ENCODE data around the gene TAS2R41. TPM values are rescaled to one million over a fixed set of nuclear protein-coding genes. Genes with fewer than 3 reads are reported as not detected.
"Not testable (repeated sequence)": the region's sequence is repeated elsewhere in the genome, so short reads cannot be mapped to it uniquely, and the experiment has no call there.

Gene TAS2R41
- total RNA-seq, 2 experiments from 2014 or later: not detected

DNA sequence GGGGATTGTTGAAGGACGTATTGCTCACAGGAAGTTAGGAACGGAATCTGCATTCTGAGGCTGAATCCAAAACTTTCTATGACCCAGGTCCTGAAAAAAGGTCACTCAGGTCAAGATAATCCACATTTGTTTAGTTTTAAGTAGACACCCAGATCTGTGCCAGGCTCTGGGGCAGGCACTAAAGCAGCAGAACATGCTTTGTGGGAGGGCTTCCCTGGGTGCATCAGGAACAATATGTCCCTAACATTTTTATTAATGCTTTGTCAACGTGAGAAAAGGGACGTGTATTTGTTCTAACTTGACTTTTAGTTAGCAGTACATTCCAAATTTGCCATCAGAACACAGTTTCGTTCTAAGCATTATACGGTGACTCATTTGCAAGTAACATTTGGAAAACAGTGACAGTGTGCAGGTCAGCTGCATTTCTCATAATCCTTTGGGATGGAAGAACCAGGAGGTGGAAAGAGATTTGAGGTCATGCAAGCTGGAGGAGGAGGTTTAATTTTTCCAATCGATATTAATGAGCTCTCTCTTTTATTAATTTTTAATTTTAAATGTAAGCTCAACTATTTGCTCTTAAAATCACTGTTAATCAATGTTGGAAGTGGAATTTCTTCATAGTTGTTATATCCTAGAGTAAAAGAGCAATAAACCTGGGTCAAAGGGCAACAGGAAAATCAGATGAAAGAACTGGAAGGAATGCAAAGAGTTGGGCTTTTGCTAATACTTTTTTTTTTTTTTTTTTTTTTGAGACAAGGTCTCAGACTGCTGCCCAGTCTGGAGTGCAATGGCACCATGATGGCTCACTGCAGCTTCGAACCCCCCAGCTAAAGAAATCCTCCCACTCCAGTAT lies 35.0 kb downstream of the TAS2R41 start:
- ChIA-PET CTCF (interaction anchor here (0.7 to 1.2 kb wide), 2 partner anchors 19 to 56 kb away, joined by 3 to 5 read pairs; no protein-coding TSS in a partner anchor), POLR2A (no interaction called here)

GRCh38 chr7:143514487-143514886 lies 36.8 kb downstream of the TAS2R41 start:
- ChIA-PET CTCF (no interaction called here), POLR2A (no interaction called here)

DNA sequence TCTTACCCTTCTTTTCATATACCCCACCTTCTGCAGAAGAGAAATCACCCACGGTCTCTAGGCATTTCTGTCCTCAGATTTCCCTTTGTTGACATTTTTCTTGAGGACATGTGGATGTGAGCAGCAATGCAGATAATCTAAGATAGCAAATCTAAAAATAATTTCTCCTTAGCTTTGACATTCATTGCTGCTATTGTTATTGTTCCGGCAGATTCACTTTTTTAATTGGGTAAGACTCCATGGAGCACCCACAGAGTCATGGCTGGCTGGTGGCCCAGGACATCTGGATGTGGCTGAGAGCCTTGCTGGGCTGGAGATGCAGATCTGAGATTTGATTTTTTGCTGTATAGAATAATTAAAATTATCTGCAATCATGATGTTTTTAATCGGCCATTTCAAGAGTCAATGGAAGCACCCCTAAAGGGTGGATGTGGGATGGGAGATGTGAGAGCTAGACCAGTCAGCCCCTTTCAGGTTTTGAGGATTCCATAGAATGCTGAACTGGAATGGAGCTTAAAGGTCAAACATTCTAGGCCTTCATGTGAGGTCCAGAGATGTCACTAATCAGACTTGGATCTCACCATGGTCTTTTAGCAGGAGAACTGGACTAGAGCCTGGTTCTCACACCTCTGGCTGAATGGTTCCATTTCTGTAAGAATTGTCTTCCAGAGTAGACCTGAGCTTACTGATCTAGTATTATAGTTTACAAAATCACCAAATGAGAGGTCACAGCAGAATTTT lies 37.5 kb downstream of the TAS2R41 start:
- POLR2A ChIA-PET: no interaction called here
- CTCF ChIA-PET: no interaction called here

GRCh38 chr7:143516981-143517380 lies 39.3 kb downstream of the TAS2R41 start:
- CTCF ChIA-PET: interaction anchor here (1.0 kb wide), 1 partner anchor 276 kb away, joined by 3 read pairs; no protein-coding TSS in a partner anchor
- POLR2A ChIA-PET: no interaction called here

DNA sequence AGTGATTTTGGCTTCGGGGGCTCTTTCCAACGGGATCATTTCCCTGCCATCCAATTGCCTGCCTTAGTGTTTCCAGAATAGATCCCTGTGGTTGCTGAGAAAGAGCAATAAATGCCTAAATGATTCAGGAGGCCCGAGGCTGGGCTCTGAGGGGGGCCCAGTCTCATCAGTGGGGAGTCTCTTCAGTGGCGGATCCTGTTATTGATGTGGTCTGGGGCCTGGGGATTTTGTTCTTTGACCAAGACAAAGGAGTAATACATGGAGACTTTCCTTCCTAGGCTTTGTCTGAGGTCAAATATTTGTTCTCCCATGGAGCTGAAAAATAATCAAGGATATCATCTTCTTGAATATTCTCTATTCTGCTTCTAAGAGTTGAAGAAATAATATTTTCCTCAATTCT lies 40.8 kb downstream of the TAS2R41 start:
- POLR2A ChIA-PET: no interaction called here
- CTCF ChIA-PET: no interaction called here

DNA sequence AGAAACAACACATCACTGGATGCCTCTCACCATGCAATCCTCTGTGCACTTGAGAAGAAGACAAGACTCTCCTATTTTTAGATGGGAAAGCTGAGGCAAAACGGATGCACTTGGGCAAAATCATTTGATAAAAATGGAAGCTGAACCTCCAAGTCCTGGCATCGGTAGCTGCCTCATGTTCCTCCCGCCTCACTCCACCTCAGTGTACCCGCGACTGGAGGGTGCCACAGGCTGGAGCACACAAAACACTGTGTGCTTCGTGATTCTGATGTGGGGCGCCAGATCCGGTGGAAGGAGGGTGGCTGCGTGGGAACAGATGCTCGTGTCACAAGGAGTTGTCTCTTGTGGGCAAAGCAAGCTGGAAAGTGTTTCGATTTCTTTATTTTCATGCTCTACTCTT lies 41.3 kb downstream of the TAS2R41 start:
- ChIA-PET CTCF (no interaction called here), POLR2A (no interaction called here)

DNA sequence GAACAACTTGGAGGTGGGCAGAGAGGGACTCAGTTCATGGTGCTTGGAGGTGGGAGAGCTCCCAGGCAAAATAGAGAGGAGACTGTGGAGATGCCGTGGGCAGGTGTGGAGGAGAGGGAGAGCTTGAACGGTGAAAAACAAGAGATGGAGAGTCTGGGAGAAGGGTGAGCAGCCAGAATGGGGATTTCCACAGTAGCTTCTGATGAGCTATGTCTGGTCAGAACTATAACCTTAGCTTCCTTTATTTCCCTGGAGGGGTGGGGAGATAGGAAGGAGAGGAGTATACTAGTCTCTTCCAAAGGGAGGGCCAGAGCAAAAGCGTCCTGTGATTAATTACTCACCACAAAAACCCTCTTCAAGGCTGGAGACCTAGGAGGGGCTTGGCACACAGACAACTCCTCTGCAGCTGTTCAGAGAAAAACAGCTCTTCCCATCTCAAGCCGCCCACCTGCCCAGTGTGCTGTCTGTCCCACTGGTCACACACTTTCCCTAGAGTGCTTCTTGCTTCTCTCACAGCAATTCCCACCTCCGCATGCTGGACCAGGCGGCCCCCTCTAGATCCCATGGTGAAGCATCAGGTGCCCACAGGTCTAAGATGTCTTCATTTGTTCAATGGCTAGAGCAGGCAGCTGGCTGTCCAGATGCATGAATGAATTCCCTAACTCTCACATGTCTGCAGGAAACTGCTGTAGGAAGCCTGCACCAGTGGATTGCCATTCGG lies 41.9 kb downstream of the TAS2R41 start:
- ChIA-PET CTCF (no interaction called here), POLR2A (no interaction called here)

- CTCF ChIA-PET, POLR2A ChIA-PET: not testable (repeated sequence)
These were observed 44.7 kb downstream of the TAS2R41 start for GRCh38 chr7:143522309-143522916.

Other genes starting within 250 kb of the TAS2R41 start
- gene GSTK1, start 214.4 kb upstream of the TAS2R41 start, total RNA-seq: 100 to 1,000 TPM; 131 to 132 TPM
- under 1 TPM; 0.52 to 0.80 TPM for gene TMEM139, start 192.9 kb upstream of the TAS2R41 start, total RNA-seq
- 100 to 1,000 TPM; 106 TPM for gene CASP2, start 189.5 kb upstream of the TAS2R41 start, total RNA-seq
- gene CLCN1, start 161.8 kb upstream of the TAS2R41 start, total RNA-seq: not detected
- gene FAM131B, start 115.2 kb upstream of the TAS2R41 start, total RNA-seq: 1 to 10 TPM; 2.2 to 2.3 TPM
- gene ZYX, start 96.5 kb upstream of the TAS2R41 start, total RNA-seq: 100 to 1,000 TPM; 105 to 107 TPM
- gene EPHA1, start 69.0 kb upstream of the TAS2R41 start, total RNA-seq: under 1 TPM; 0.69 to 0.82 TPM
- not detected for gene TAS2R60, start 34.4 kb upstream of the TAS2R41 start, total RNA-seq
- gene CTAGE15, start 93.9 kb downstream of the TAS2R41 start, total RNA-seq: under 1 TPM in 1 of 2 experiments, not detected in 1; 0.42 TPM
- 10 to 100 TPM; 27.5 to 29.4 TPM for gene TCAF2, start 143.1 kb downstream of the TAS2R41 start, total RNA-seq

Data from activated CD8-positive, alpha-beta memory T cell treated with anti-CD3 and anti-CD28 coated beads for 36 hours (primary cell).